Esophagus mucosa (tissue), 1 donor: Measurements from ENCODE around the gene EHF. TPM values are rescaled to one million over a fixed set of nuclear protein-coding genes. Genes with fewer than 3 reads are reported as not detected.

ENCODE experiments used
- ATAC-seq: fragments of 200-7000 bp; cut with Tn5 transposase; one replicate; pipeline ENCODE4 v1.9.1; 2020
- total RNA-seq: library from RNA; stranded (reverse); gene quantifications from one replicate; pipeline ENCODE4 v1.2.4, GENCODE V29; 2023
- donor health status: DM: yes; HTN: yes; CAD: no.

EHF gene
- total RNA-seq, 1 donor from 2014 or later, result 342 TPM

DNA sequence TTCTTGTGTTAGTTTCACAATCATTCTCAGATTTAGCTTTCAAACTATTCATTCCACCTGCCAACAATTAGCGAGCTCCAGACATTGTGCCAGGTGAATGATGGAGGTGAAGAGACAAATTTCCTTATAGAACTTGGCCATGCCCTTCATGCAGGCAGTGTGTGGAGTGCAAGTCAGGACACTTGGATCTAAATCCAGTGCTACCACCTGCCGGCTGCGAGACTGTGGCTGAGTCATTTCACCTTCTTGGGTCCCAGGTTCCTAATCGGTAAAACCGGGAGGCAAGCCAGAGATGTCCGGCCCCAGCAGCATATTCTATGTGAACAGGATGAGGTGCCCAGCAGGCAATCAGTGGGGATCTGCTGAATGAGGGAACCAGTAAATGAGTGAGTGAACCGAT, 18.6 kb upstream of the EHF start:
- peak; percentile 75 for ATAC-seq

DNA sequence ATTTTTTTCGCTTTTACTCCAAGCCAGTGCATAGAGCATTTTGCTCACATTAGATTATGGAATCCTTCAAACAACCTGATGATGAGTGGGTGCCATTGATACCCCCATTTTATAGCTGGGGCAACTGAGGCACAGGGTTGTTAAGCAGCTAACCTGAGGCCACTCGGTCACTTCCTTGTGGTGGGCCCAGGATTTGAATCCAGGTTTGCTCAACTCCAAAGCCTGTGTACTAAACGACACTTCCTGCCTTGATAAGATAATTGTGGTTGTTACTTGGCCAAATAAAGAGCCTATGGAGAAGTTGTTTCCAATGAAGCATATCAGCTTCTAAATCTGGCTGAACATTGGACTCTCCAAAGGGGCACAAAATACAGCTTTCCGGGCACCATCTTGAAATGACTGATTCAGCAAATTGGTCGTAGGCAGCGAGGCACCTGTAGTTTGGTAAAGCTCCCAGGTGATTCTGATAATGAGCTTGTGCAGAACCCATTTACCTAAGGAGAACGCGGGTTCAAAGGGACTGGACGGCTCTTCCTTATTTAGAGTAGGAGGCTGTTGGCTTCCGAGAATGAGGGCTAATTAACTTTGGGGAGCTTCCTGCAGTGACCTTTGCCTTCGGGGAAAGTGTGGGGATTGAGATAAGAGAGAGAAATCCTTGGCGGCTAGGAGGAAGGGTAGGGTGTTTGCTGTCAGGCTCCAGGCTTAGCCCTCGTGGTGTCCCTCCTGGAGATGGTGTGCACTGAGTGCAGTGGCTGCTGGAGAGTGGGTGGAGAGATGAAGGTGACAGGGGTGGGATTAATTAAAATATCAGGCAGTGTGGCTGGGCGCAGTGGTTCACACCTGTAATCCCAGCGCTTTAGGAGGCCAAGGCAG, 17.5 kb upstream of the EHF start:
- no peak for ATAC-seq

DNA sequence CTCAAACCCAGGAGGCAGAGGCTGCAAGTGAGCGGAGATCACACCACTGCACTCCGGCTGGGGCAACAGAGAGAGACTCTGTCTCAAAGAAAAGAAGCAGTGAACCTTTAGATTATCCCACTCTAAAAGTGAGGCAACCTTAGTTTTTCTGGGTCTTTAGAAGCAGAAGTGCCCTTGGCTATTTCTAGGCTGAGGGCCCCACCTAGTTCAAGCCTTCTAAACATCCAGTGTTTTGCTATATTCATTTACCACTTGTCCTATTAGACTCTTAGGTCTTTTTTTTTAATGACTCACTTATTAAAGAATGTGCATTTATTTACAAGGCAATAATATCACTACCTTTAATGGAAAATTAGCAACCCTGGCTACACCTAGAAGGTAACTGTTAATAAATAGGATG, 16.7 kb upstream of the EHF start:
- ATAC-seq, result no peak

DNA sequence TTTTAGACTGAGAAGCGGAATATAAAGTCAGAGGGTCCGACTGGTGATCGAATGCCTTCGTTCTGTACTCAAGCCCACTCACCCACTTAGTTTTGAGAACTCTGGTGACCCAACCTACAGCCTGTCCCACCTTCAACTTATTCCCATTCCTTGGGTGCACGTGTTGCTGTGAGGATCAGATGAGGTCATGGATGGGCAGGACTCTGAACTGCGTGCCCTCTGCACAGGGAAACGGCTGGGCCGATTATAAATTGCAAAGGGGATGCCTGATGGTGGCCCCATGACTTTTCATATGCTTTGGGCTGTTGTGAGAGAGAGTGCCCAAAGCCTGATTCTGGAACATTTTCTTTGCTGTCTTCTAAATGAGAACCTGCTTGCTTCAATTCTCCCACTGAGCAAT, 16.0 kb upstream of the EHF start:
- no peak for ATAC-seq

DNA sequence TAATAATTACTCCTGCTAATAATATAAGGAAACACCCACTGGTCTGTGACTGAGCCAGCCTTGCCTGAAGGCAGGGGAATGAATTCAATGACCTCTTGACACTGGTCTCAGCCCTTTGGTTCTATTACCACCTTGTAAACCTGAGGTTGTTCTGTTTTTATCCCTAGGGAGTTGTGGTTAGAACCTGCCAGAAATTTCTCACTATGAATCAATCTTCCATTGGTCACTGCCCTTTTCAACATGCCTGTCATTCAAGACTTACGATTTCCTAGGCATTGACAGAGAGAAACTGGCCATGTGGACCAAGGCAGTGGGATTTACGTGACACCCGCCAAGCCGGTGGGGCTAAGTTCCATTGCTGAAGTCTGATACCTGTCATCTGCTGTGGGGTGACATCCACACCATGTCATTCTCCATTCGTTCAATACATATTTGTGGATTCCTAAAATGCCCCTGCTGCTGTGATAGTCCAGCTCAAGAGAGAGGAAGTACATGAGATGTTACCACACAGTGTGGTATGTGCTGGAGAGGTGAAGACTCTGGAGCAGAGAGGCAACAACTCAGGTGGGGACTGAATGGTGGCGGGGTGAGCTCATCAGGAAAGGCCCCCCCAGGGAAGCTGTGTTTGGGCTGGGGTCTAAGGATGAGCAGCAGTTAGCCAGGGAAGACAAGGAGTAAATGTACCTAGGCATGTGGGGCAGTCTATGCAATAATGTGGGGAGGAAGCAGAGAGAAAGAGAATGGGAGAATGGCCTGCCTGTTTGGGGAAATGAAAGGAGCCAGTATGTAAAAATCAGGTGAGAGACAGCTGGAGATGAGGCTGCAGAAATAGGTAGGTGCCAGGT, 15.2 kb upstream of the EHF start:
- no peak for ATAC-seq

DNA sequence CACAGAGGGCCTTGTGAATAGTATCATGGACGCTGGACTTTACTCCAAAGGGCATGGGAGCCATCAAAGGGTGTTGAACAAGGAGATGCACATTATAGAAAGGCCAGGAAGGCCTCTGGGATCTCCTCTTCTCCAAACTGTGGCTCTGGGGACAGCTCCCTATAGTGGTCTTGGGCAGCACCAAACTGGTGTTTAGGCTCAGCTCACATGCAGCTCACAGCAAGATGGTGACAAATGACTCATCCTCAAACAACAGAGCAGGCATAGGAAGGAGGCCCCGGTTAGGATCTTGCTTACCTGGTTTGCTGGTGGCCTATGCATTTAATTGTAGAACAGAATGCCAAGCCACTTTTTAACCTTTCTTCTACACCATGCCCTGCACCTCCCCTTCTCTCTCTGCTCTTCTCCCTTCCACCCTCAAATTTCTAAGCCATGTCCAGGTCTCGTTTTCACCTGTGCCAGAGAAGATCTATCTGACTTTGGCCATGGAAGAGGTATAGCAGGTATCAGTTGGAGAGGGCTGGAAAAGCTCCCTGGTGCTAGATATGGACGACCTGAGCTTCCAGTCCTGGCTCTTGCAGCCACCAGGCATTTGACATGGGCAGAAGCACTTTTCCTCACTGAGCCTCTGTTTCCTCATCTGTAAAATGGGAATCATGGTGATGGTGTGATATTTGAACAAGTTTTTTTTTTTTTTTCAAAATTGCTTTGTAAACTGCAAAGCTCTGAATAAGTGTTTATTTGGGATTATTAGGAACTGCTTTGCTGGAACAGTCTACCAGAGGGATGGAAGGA, 14.4 kb upstream of the EHF start:
- ATAC-seq, result no peak

DNA sequence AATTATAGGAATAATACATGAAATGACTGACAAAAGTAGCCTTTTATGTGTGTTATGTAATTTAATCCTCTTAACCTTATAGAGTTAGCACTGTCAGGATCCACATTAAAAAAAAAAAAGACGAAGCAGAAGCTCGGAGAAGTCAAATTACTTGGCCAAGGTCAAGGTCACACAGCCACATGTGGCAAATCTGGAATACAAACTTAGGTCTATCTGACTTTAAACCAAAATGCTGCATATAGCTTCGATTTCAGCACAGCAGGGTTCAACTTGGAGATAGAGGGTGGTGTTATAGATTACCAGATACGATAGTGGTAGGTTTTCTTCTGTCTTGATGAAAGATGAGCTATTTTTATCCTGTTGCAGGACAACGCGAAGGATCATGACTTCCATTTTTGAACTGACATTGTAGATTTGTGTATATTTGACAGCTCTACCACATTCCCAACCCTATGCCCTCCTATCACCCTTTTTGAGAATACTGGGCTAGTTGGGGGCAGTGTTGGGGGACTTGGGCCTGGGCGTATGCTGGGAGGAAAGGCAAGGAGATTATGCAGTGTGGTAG, 11.6 kb upstream of the EHF start:
- no peak for ATAC-seq

DNA sequence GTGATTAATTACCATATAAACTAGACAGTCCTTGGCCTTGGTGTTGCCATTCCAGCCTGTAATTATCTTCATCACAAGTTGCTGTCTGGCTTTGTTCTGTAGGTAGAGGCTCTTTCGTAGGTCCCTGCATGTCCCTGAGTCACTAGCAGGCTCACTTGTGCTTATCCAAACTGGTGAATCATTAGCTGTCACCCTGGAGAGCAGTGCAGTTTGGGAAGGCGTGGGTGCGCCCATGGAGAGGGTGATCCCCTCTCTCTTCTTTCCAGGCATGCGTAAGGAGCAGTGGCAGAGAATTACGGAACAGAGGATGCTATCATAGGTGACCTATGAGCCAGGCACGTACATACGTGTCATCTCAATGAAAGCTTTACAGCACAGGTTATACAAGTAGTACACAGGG, 11.0 kb upstream of the EHF start:
- ATAC-seq, result peak; percentile 96

DNA sequence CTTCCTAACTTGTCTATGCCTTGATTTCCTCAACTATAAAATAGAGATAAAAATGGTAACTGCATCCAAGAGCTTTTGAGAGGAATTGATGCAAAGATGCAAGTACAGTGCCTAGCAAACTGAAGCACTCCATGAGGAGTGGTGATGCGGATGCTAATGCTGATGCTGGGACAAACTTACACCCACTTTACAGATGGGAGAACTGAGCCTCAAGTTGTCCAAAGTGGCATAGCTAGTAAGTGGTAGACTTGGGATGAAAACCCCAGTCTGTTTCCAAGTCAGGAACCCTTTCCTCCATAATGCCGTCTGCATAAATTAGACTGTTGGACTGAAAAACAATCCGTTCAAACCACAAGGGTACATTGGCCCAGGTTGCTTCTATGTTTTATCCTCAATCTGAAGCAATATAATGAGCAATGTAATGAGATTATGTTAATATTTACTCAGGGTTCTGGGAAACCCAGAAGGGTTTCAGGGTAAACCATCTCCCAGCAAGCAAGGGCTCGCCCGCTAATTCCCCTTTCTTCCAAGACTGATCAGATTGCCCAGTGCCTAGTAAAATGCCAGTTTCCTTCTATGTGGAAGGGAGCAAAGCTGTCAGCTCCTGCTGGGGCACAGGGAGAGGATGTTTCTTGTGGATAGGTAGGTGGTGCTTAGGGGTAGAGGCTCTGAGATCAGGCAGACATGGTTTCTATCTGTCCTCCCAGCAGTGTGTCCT, 10.4 kb upstream of the EHF start:
- peak; percentile 67 for ATAC-seq

DNA sequence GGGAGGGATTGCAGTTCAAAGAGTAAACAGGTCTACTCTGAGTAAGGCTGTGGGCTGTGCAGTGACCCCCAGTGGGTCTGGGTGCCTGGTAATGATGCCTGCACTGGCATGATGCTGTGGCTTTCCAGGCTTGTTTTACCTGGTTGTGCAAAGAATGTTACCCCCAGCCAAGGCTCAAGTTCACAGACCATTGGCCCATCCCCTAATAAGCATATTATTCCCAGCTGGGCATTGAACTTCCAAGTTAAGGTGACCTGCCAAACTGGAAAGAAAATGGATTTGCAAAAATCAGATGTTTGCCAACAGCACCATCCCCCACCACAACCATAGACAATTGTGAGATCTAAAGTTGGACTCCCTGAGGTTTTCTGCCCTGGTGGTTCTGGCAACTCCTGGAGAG, 7.9 kb upstream of the EHF start:
- ATAC-seq, result no peak

DNA sequence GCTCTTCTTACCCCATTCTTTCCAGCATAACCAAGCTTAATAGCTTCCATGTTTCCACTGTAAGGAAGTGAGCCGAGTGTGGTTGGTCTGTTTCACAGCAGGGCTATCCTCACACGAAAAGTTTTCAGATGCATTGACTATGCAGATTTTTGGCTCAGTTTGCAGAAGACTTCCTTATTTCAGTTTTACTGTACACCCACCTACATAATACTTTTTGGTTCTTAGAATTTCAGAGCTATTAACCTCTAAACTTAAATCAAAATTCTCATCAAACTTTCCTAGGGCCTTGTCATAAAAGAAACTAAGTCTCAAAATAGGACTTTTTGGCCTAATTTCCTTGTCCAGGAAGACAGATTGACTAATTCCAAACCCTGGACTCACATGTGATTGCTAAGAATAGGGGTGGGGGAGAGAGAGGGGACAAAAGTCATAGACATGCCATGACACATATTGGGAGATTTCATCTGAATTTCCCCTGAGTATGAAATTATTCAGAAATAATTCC, 7.3 kb upstream of the EHF start:
- no peak for ATAC-seq

DNA sequence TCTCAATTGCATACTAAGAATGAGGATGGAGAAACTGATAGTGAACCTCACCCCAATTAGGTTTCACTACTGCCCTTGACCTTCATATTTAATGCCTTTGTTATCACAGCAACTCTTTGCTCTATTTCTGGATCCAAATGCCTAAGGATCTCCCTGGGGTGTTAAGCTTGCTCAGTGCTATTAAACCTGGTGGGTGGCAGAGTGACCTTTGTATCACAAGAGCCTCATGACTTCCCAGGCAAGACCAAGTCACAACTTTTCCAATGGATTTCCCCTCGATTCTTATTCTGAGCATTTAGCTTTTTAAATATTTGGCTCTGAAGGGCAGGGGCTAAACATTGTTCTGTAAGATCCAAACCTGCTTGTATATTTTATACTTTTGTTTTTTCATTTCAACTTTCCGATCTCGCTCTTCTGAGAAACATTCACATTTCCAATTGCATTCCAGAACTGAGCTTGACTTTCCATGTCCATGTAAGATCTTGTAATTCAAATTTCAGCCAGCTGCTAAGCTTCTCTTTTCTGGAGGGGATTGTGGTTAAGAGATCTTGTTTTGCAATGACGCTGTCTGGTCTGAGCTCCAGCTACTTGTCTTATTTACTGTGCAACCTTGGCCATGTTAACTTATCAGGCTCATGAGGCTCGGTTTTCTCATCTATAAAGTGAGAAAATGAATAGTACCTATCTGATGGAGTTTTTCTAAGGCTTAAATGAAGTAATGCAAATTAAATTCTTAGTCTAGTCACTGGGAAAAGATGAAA, 6.4 kb upstream of the EHF start:
- no peak for ATAC-seq

DNA sequence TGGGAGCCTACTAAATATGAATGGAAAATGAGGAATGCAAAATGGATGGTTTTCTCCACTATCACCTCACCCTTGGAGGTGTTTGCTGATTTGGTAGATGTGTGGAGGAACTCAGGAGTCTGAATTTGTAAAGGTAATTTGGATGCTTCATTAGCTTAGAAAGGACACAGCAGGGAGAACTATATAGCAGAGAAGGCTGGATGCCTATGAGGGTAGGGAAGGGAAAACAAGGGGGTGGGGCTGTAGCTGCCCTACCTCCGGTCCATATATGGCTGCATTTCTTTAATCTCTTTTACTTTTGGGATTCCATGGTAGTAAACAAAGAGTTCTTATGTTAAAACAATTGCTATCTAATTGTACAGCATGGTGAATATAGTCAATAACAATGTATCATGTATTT, 4.8 kb upstream of the EHF start:
- no peak for ATAC-seq

DNA sequence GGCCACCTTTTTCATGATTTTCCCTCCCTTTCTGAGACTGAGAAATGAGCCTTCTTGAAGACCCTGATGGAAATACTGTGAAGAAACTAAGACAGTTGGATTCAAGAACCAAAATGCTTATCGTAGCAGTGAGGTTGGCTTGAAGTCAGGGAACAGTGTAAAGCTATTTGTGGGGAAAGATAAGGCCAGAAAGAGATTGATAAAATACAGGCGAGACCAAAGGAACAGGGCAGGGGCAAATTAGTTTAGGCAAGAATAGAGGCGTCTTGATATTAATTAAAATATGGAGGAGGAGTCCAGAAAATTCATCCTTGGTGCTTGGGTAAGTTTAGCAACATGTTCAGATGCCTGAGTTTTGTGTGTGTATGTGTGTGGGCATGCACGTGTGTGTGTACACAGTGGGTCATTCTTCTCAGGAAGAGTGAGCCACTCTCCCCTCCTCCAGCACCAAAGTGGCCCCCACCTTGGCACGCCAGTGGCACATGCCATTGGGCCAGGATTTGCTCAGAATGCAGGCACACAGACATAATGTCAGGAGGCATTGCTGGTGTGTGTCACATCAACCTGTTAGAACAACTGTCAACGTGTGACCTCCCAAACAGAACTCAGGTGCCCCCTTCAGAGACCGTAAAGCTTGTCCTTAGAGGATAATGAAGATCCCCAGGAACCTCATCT, 3.9 kb upstream of the EHF start:
- no peak for ATAC-seq

DNA sequence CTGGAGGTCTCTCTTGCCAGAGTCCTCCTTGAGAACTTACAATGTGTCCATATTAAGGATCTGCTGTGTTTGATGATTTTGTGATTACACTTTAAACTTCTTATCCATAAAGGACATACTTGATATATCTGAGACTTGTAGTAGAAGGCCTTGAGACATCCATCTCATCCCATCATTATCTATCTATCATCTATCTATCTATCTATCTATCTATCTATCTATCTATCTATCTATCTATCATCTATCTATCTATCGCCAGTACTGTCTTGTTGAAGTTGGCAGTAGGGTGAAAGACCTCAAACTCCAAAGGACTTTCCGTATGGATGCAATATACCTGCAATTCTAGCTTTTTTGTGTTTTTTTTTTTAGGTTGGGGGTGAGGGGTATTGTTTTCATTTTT, 2.5 kb upstream of the EHF start:
- ATAC-seq, result no peak

DNA sequence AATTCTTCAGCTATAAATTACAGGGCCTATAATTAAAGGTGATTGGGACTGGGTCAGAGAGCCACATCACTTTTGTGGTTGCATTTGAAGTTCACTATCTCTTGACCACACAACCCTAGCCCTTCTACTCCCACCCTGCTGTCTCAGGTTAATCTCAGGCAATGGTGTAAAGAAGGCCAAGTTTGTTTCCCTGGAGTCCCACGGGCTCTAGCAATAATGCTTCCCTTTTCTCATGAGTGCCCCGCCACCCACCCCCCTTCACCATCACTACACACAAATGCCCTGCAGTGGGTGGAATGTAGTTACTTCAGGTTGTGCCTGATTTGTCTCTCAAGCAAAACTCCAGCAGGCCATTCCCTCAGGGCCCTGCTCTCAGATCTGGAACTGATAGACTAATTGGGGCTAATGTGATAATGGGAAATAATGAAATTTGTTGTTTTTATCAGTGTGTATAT, 1.8 kb upstream of the EHF start:
- no peak for ATAC-seq

DNA sequence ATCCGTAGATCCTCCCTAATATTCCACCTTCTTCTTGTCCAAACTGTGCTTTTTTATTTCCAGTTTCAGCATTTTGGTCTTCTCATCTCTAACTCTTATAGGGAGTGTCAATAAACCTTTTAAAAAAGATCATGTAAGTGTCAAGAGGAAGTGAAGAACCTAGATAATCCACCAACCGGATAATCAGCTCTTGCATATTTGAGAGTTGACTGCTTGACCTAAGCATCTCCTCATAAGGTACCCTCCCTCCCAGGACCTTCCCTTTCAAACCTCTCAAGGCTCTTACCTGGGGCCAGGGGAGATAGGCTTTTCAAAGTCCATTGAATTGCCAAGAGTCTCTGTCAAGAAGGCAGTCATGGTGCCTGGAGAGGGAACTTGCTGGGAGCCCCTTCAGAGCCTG, 691 bp upstream of the EHF start:
- peak; percentile 61 for ATAC-seq

DNA sequence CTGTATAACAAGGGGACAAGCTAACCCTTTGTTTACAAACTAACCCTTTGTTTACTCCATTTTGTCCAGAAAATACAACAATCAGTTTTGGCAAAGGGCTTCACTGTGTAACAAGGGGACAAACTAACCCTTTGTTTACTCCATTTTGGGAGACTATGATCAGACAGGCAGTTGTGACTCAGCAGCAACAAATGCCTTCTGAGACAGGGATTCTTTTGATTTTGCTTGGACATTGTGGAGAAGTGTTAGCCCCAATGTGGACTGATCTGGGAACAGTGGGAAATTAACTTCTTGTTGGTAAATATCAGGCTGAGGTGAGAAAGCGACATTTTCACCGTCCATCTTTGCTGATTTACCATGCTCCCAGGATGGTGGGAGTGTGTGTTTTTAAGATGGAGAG, 983 bp downstream of the EHF start:
- no peak for ATAC-seq

DNA sequence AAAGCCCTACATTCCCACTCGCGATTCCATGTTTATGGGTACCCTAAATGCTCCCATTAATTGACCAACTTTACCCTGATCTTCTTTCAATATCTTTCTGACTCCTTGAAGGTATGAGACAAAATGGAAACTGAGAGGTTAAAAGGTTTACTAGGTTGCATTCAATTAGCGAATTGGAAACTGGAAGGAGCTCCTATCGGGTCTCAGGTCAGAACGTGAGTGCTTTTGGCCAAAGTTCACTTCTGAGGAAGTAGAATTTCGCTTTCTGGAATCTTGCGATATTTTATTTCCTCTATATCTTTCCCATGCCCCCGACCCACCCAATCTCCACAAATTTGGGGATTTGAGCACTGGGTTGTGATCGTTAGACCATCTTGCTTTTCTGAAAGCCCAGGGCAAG, 2.6 kb downstream of the EHF start:
- no peak for ATAC-seq

DNA sequence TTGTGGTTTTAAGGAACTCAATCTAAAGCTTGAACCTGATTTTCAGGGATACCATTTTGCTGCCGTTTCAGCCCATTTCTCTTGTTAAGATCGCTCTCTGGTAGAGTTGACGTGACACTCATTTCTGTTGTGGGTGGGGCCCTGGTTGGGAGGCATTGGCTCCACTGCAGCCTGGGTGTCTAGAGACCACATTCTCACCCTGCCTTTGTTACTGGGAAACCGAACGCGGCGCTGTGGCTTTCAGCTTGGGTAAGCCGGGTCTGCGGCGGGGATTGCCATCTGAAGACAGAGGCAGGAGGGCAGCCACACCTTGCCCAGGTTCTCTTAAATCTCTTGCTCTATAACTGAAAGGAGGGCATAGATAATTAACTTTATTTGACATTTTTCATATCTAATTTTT, 3.2 kb downstream of the EHF start:
- peak; percentile 51 for ATAC-seq
